ENCODE results near the gene IQCB1. TPM values are rescaled to one million over a fixed set of nuclear protein-coding genes. Genes with fewer than 3 reads are reported as not detected.
A peak's percentile ranks its signal among the peaks of the same experiment; 100 is the strongest.

The IQCB1 gene
- total RNA-seq, 1 donor from 2014 or later = 17.1 TPM

DNA sequence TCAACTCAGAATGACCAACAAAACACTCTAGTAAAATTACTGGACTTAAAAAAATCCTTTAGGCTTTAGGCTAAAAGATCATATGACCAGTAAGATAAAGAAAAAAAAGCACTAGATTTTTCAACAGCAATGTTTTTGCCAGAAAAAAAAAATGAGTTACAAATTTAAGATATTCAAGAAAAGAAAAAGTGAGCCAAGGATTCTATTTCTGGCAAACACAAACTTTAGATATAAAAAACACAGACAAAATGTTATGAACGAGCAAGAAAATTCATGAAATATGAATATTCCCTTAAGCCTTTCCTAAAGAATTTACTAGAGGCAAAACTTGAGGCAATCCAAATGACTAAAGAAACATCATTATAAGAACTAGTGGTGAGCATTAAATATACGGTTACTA lies 94.0 kb downstream of the IQCB1 start:
- Mint-ChIP-seq H3K9me3 (ENCODE audit: unreplicated experiment) (peaks cover 4% of the 10 kb centered on the region), H3K4me1 (ENCODE audit: unreplicated experiment) (peaks cover 21% of the 10 kb centered on the region), H3K4me3 (ENCODE audit: unreplicated experiment) (no peak overlapping the region), H3K36me3 (ENCODE audit: unreplicated experiment) (peaks cover 14% of the 10 kb centered on the region), H3K27ac (ENCODE audit: unreplicated experiment) (peak overlapping the region; percentile 29), H3K27me3 (ENCODE audit: unreplicated experiment) (no peaks in the 10 kb centered on the region)
- no peak for TF ChIP-seq CTCF (IDR thresholded peaks at IDR 0.05)
- DNase-seq (ENCODE audit: extremely low spot score, unreplicated experiment) = no peak

DNA sequence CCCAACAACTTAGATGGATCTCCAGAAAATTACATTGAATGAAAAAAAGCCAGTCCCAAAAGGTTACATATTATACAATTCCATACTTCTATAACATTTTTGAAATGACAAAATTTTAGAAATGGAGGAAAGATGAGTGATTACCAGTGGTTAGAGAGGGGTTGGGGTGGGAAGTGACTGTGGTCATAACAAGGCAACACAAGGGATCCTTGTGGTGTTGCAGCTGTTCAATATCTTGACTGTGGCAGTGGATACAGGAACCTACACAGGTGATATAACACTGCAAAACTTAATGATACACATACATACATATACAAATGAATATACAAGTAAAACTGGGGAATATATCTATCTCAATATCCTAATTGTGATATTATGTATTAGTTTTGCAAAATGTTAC lies 95.0 kb downstream of the IQCB1 start:
- Mint-ChIP-seq H3K9me3 (ENCODE audit: unreplicated experiment) (peaks cover 4% of the 10 kb centered on the region), H3K4me3 (ENCODE audit: unreplicated experiment) (no peak overlapping the region), H3K36me3 (ENCODE audit: unreplicated experiment) (peaks cover 14% of the 10 kb centered on the region), H3K27ac (ENCODE audit: unreplicated experiment) (peak overlapping the region; percentile 10), H3K27me3 (ENCODE audit: unreplicated experiment) (no peaks in the 10 kb centered on the region), H3K4me1 (ENCODE audit: unreplicated experiment) (peaks cover 26% of the 10 kb centered on the region)
- DNase-seq (ENCODE audit: extremely low spot score, unreplicated experiment) = no peak
- TF ChIP-seq CTCF (IDR thresholded peaks at IDR 0.05) = no peak

- TF ChIP-seq CTCF (IDR thresholded peaks at IDR 0.05) = no peak
- no peak for DNase-seq (ENCODE audit: extremely low spot score, unreplicated experiment)
- Mint-ChIP-seq H3K27me3 (ENCODE audit: unreplicated experiment) (no peaks in the 10 kb centered on the region), H3K4me3 (ENCODE audit: unreplicated experiment) (no peak overlapping the region), H3K9me3 (ENCODE audit: unreplicated experiment) (peaks cover 4% of the 10 kb centered on the region), H3K4me1 (ENCODE audit: unreplicated experiment) (peaks cover 31% of the 10 kb centered on the region), H3K27ac (ENCODE audit: unreplicated experiment) (no peak overlapping the region), H3K36me3 (ENCODE audit: unreplicated experiment) (peaks cover 12% of the 10 kb centered on the region)
Measured at GRCh38 chr3:121737644-121738043, 97.2 kb downstream of the IQCB1 start.

DNA sequence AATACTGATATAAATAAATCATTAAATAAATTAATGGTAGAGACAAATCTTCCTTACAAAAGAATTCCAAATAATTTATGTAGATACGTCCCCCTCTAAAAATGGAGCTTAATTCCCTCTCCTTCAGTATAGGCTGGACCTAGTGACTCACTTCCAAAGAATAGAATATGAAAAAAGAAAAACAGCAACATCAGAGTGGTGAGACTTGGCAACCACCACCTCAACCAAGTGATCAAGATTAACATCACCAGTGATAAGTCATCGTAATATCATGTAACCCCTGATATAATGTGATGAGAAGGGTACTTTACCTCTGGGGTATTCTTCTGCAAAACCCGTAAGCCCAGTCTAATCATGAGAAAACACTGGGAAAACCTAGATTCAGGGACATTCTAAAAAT lies 98.7 kb downstream of the IQCB1 start:
- Mint-ChIP-seq H3K9me3 (ENCODE audit: unreplicated experiment) (no peaks in the 10 kb centered on the region), H3K4me3 (ENCODE audit: unreplicated experiment) (no peak overlapping the region), H3K36me3 (ENCODE audit: unreplicated experiment) (peaks cover 7% of the 10 kb centered on the region), H3K27me3 (ENCODE audit: unreplicated experiment) (no peaks in the 10 kb centered on the region), H3K27ac (ENCODE audit: unreplicated experiment) (no peak overlapping the region), H3K4me1 (ENCODE audit: unreplicated experiment) (peaks cover 36% of the 10 kb centered on the region)
- DNase-seq (ENCODE audit: extremely low spot score, unreplicated experiment) = no peak
- TF ChIP-seq CTCF (IDR thresholded peaks at IDR 0.05) = no peak

- Mint-ChIP-seq H3K4me3 (ENCODE audit: unreplicated experiment) (no peak overlapping the region), H3K36me3 (ENCODE audit: unreplicated experiment) (peaks cover 7% of the 10 kb centered on the region), H3K4me1 (ENCODE audit: unreplicated experiment) (peaks cover 29% of the 10 kb centered on the region), H3K27me3 (ENCODE audit: unreplicated experiment) (no peaks in the 10 kb centered on the region), H3K9me3 (ENCODE audit: unreplicated experiment) (no peaks in the 10 kb centered on the region), H3K27ac (ENCODE audit: unreplicated experiment) (no peak overlapping the region)
- DNase-seq (ENCODE audit: extremely low spot score, unreplicated experiment) = no peak
- TF ChIP-seq CTCF (IDR thresholded peaks at IDR 0.05) = no peak
Measured at GRCh38 chr3:121735047-121735696, 99.7 kb downstream of the IQCB1 start.
